Prostate gland (tissue), 2 donors: ENCODE measurements around the gene NARF. TPM values are rescaled to one million over a fixed set of nuclear protein-coding genes. Genes with fewer than 3 reads are reported as not detected.
A peak's percentile ranks its signal among the peaks of the same experiment; 100 is the strongest.

ENCODE experiments used
- DNase-seq: peaks from one replicate; pipeline ENCODE4 v3.0.0-alpha.2; 2019; ENCODE audit warnings: low spot score
- H3K27ac ChIP-seq, 2 donors: fragments of 200-600 bp; sonication (generic); 2 replicates each; pipeline ENCODE4 v1.5.1; 2017 to 2019
- H3K27me3 ChIP-seq: fragments of 200-600 bp; sonication (generic); replicated peaks from 2 replicates; pipeline ENCODE4 v1.5.1; 2019; ENCODE audit not compliant: insufficient read depth
- H3K36me3 ChIP-seq, 2 donors: fragments of 200-600 bp; sonication (generic); 1 replicate in 1 of 2; 2 replicates in 1 of 2; pipeline versions ENCODE4 v1.5.1 to v1.8.1; 2017 to 2019
- H3K4me1 ChIP-seq: fragments of 200-600 bp; sonication (generic); replicated peaks from 2 replicates; pipeline ENCODE4 v1.5.1; 2019
- H3K4me3 ChIP-seq, 2 donors: fragments of 200-600 bp; sonication (generic); 2 replicates each; pipeline ENCODE4 v1.5.1; 2017 to 2019
- H3K9me3 ChIP-seq: fragments of 200-600 bp; sonication (generic); 2 replicates; pipeline ENCODE4 v1.5.1; 2017
- CTCF ChIP-seq, 4 experiments: fragments of 200-600 bp in 2 of 4; fragments of 450-650 bp in 2 of 4; sonication (generic) in 2 of 4; IDR thresholded peaks; 1 replicate in 3 of 4; 2 replicates in 1 of 4; pipeline ENCODE4 v1.5.1; 2016 to 2019; ENCODE audit warnings: antibody characterized with exemption in 4 of 4, mild to moderate bottlenecking in 2 of 4, moderate library complexity in 2 of 4
- POLR2A ChIP-seq: fragments of 450-650 bp; IDR thresholded peaks from one replicate; pipeline ENCODE4 v1.6.1; 2016; ENCODE audit warnings: antibody characterized with exemption, mild to moderate bottlenecking
- POLR2AphosphoS5 ChIP-seq: sonication (generic); formaldehyde crosslinking; IDR thresholded peaks from one replicate; pipeline ENCODE4 v1.6.1; 2017; ENCODE audit warnings: antibody characterized with exemption
- WGBS: methylation state at CpG from one replicate; pipeline ENCODE4 v1.1.5; 2018; 5-methylcytosine and 5-hydroxymethylcytosine counted together
- intact Hi-C: fragments of 100-400 bp; cut with DNase I; formaldehyde crosslinking; loops from one replicate; pipeline ENCODE4 v1.14.2; 2022
- total RNA-seq, 2 donors: library from RNA; depleted of rRNA; stranded (reverse); fragments of >200 nt; gene quantifications; one replicate each; pipeline ENCODE4 v1.1.0, GENCODE V29; 2016

Gene NARF
- total RNA-seq, 2 donors from 2014 or later: 38.4 to 68.1 TPM

GRCh38 chr17:82416264-82416663 is 42.3 kb upstream of the NARF start:
- TF ChIP-seq CTCF (IDR thresholded peaks at IDR 0.05): no peak
- TF ChIP-seq POLR2AphosphoS5: no peak
- no peak for TF ChIP-seq POLR2A
- intact Hi-C loops: loop anchor here (10.0 kb wide), 1 partner anchor 211 kb away; no protein-coding TSS in a partner anchor
- Histone ChIP-seq H3K9me3 (no peaks in the 10 kb centered on the region), H3K4me3 (no peak overlapping the region), H3K27ac (no peak overlapping the region), H3K27me3 (no peaks in the 10 kb centered on the region), H3K4me1 (peaks cover 6% of the 10 kb centered on the region), H3K36me3 (peaks cover 0 to 1% of the 10 kb centered on the region in 2 donors)
- no peak for DNase-seq
- WGBS: 86% methylated on average over 4 of the region's 4 CpGs

GRCh38 chr17:82416771-82417170 is 41.8 kb upstream of the NARF start:
- DNase-seq: no peak
- 88% methylated on average over 6 of the region's 6 CpGs for WGBS
- Histone ChIP-seq H3K4me3 (no peak overlapping the region), H3K27ac (no peak overlapping the region), H3K4me1 (peaks cover 6% of the 10 kb centered on the region), H3K36me3 (peaks cover 0 to 5% of the 10 kb centered on the region in 2 donors), H3K9me3 (no peaks in the 10 kb centered on the region), H3K27me3 (no peaks in the 10 kb centered on the region)
- no peak for TF ChIP-seq POLR2AphosphoS5
- no peak for TF ChIP-seq CTCF (IDR thresholded peaks at IDR 0.05)
- TF ChIP-seq POLR2A: no peak
- intact Hi-C loops: loop anchor here (10.0 kb wide), 1 partner anchor 212 kb away; no protein-coding TSS in a partner anchor

- WGBS: under 1% methylated on average over 48 of the region's 108 CpGs
- intact Hi-C loops: loop anchor here (2.0 to 10.0 kb wide), 2 partner anchors 41 to 213 kb away; partner anchors contain the start of gene NARF
- Histone ChIP-seq H3K4me3 (peak within 1 kb of the TSS; percentile 82 to 83), H3K4me1 (peaks cover 6% of the 10 kb centered on the region), H3K9me3 (no peaks in the 10 kb centered on the region), H3K27me3 (no peaks in the 10 kb centered on the region), H3K27ac (peak within 1 kb of the TSS; percentile 93 to 96), H3K36me3 (peaks cover 0 to 5% of the 10 kb centered on the region in 2 donors)
- peak; percentile 71 for DNase-seq
- TF ChIP-seq POLR2AphosphoS5 (no peak), CTCF (IDR thresholded peaks at IDR 0.05) (peak in 2 of 4 experiments; percentile 48 to 53), POLR2A (peak; percentile 49)
Observed at GRCh38 chr17:82418001-82418986, 40.2 kb upstream of the NARF start, which contains the start of the genes HEXD and OGFOD3. HEXD (plus strand) TSS chr17:82418347; CDS start chr17:82419800, 1,453 bp downstream. OGFOD3 (minus strand) TSS chr17:82418586; CDS start chr17:82418485, 101 bp downstream.

GRCh38 chr17:82419540-82419939 is 39.0 kb upstream of the NARF start:
- H3K36me3 ChIP-seq: peaks cover 0 to 5% of the 10 kb centered on the region in 2 donors
- intact Hi-C loops: loop anchor here (2.0 to 10.0 kb wide), 2 partner anchors 39 to 215 kb away; partner anchors contain the start of gene NARF
- H3K27me3 ChIP-seq: no peaks in the 10 kb centered on the region
- TF ChIP-seq POLR2AphosphoS5: no peak
- TF ChIP-seq POLR2A: no peak
- TF ChIP-seq CTCF (IDR thresholded peaks at IDR 0.05): no peak
- peaks cover under 1% of the 10 kb centered on the region for H3K4me1 ChIP-seq
- H3K4me3 ChIP-seq: no peak overlapping the region
- no peaks in the 10 kb centered on the region for H3K9me3 ChIP-seq
- peak overlapping the region in 1 of 2 donors; percentile 96 for H3K27ac ChIP-seq
- 95% methylated on average over 2 of the region's 2 CpGs for WGBS
- DNase-seq: no peak
